Measurements from ENCODE around the gene SLC16A12. TPM values are rescaled to one million over a fixed set of nuclear protein-coding genes. Genes with fewer than 3 reads are reported as not detected.

Gene SLC16A12
- total and polyA plus RNA-seq, 2 donors (not counting 3 experiments of a cell fraction or from before 2014, with no cell fraction given), result not detected

DNA sequence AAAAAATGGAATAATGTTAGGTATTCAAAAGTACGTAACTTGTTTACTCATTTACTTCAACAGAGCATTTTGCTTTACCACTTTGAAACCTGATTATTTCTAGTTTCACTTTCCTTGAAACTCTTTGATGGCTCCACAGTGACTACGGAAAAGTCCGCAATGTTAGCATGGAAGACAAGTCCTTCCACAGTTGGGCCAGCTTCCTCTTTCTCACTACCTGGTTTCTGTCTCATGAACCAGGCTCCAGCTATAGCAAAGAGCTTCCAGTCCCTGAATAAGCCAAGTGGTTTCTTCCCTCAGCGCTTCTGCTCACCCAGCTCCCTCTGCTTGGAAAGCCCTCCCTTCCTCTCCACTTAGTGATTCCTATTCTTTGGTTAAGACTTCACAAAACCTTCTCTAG lies 44.8 kb upstream of the SLC16A12 start:
- ChIA-PET POLR2A (no interaction called here), CTCF (no interaction called here)
- Histone ChIP-seq H4K20me1 (replicated peaks; ENCODE audit: control insufficient read depth, extremely low read depth, insufficient read depth, low read length) (no peaks in the 10 kb centered on the region), H3K9me1 (replicated peaks; ENCODE audit: control insufficient read depth, extremely low read depth, insufficient read depth, low read length) (no peaks in the 10 kb centered on the region), H3K4me1 (ENCODE audit: control insufficient read depth, extremely low read depth, insufficient read depth, low read length) (no peaks in the 10 kb centered on the region), H3K27ac (ENCODE audit: insufficient read depth, low read depth, low read length) (no peak overlapping the region), H3K36me3 (ENCODE audit: control insufficient read depth in 2 of 2, extremely low read depth in 1 of 2, insufficient read depth in 2 of 2, low read length in 2 of 2) (no peaks in the 10 kb centered on the region), H3K27me3 (ENCODE audit: control insufficient read depth in 2 of 2, insufficient read depth in 2 of 2, low read length in 2 of 2) (no peaks in the 10 kb centered on the region), H3K4me2 (ENCODE audit: insufficient read depth, low read length) (no peak overlapping the region), H2AFZ (ENCODE audit: low read depth, low read length) (no peak overlapping the region), H3K4me3 (replicated peaks in 1 of 3; ENCODE audit: insufficient read depth in 1 of 3, low read depth in 1 of 3, low read length in 3 of 3) (no peak overlapping the region), H3K9me3 (replicated peaks; ENCODE audit: control insufficient read depth, insufficient read depth, low read length) (no peaks in the 10 kb centered on the region), H3K79me2 (ENCODE audit: control insufficient read depth, insufficient read depth, low read length) (no peaks in the 10 kb centered on the region), H3K9ac (replicated peaks; ENCODE audit: extremely low read depth, insufficient read depth, low read length) (no peak overlapping the region)
- intact Hi-C loops (cut with micrococcal nuclease) (no loop called here), dilution Hi-C loops (cut with MboI; ENCODE audit: extremely low pct_ligation_motif_present, low sequenced_read_pairs) (no loop called here)
- no peak for DNase-seq (ENCODE audit: low read depth, low spot score)
- TF ChIP-seq JUN (IDR thresholded peaks at IDR 0.05; ENCODE audit: borderline replicate concordance, insufficient read depth, insufficient read length, low read depth) (no peak), EZH2 (IDR thresholded peaks at IDR 0.05; ENCODE audit: borderline replicate concordance, low read depth, low read length, severe bottlenecking) (no peak), POLR2AphosphoS5 (IDR thresholded peaks at IDR 0.05; ENCODE audit: insufficient read depth, low read depth, low read length) (no peak), MYC (IDR thresholded peaks at IDR 0.05; ENCODE audit: low read depth, low read length) (no peak), CTCF (IDR thresholded peaks at IDR 0.05; ENCODE audit: extremely low read depth in 1 of 2, insufficient read depth in 1 of 2, low read depth in 1 of 2, low read length in 2 of 2) (no peak), FOS (IDR thresholded peaks at IDR 0.05; ENCODE audit: borderline replicate concordance, insufficient read depth, low read length) (no peak), GATA2 (IDR thresholded peaks at IDR 0.05; ENCODE audit: insufficient read depth, insufficient read length, low read depth, low read length) (no peak), POLR2A (IDR thresholded peaks at IDR 0.05; ENCODE audit: low read depth, low read length) (no peak)
- TF ChIP-seq, protein P1, sequence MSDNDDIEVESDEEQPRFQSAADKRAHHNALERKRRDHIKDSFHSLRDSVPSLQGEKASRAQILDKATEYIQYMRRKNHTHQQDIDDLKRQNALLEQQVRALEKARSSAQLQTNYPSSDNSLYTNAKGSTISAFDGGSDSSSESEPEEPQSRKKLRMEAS (IDR thresholded peaks at IDR 0.05; ENCODE audit: insufficient read depth, insufficient read length), result no peak
- no peak for FAIRE-seq
- BruUV-seq (replicated peaks), result no TSS peak

Measured in endothelial cell of umbilical vein (primary cell).